Bronchial smooth muscle cell (primary cell): ENCODE measurements around the gene LCE1A. TPM values are rescaled to one million over a fixed set of nuclear protein-coding genes. Genes with fewer than 3 reads are reported as not detected.

Source experiments
- total RNA-seq: library from RNA; depleted of rRNA; stranded (reverse); fragments of >200 nt; gene quantifications from 2 replicates; pipeline ENCODE4 v1.2.1, GENCODE V29; 2014

The LCE1A gene
- total RNA-seq, result not detected in 2 replicates

GRCh38 chr1:152827173-152827572 is at the start of gene LCE1A:
LCE1A (plus strand) TSS chr1:152827473; CDS start chr1:152827473, 0 bp downstream.

DNA sequence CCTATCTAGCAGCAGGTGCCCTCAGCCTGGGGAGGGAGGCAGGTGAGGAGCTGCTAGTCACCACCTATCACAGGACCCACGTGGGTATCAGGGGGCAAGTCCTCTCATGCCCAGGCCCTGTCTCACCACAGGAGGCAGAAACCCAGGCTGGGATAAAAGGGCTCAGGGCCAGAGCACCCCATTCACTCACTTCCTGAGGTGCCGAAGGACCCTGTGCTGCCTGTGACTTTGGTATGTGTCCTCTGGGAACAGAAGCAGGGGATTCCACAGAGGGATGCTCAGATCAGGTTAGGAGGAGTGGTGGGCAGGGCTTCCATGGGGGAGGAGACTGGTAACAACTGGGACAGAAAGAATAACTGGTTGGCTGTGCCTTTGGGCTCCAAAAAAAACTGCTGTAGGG is 41.2 kb upstream of the LCE1A start, which contains the start of gene LCE1E:
LCE1E (plus strand) TSS at position 181 of the 400 bp plus-strand sequence. CDS start 1,043 bp downstream, outside the sequence.

GRCh38 chr1:152796421-152796820 is 30.9 kb upstream of the LCE1A start, which contains the start of gene LCE1D:
LCE1D (plus strand) TSS chr1:152796721; CDS start chr1:152797795, 1,074 bp downstream.

GRCh38 chr1:152806576-152806975 is 20.7 kb upstream of the LCE1A start, which contains the start of gene LCE1C:
LCE1C (minus strand) TSS chr1:152806651; CDS start chr1:152805478, 1,173 bp downstream.

GRCh38 chr1:152811671-152812070 is 15.6 kb upstream of the LCE1A start, which contains the start of gene LCE1B:
LCE1B (plus strand) TSS chr1:152811971; CDS start chr1:152812447, 476 bp downstream.

GRCh38 chr1:152842556-152842955 is 15.3 kb downstream of the LCE1A start, which contains the start of gene LCE6A:
LCE6A (plus strand) TSS chr1:152842856; CDS start chr1:152843521, 665 bp downstream.

DNA sequence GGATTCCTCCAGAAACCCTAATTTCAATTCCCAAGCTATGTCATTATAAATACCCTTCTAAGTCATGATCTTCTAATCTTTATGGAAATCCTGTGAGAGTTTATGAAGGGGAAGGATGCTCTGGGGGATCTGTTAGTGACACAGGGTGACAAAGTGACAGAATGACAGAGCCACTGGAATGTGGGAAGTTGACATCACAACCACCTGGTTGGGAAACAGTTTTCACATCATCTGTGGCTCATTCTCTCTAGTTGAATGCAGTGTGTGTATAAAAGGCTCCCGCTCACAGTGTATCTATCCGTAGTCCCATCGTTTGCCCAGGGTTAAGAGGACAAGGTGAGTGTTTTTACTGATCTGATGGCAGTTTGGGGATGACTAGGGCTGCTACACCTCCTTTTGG is 32.4 kb downstream of the LCE1A start, which contains the start of gene LCE7A:
LCE7A (plus strand) TSS at position 301 of the 400 bp plus-strand sequence. CDS start 702 bp downstream, outside the sequence.

Other genes with a start within 250 kb of the LCE1A start
- gene LCE3D, start 247.0 kb upstream of the LCE1A start, total RNA-seq, result not detected in 2 replicates
- gene LCE3C, start 227.2 kb upstream of the LCE1A start, total RNA-seq, result not detected in 2 replicates
- gene LCE3B, start 213.7 kb upstream of the LCE1A start, total RNA-seq, result not detected in 2 replicates
- gene LCE3A, start 204.4 kb upstream of the LCE1A start, total RNA-seq, result not detected in 2 replicates
- not detected in 2 replicates for gene LCE2D, start 164.1 kb upstream of the LCE1A start, total RNA-seq
- gene LCE2C, start 152.2 kb upstream of the LCE1A start, total RNA-seq, result not detected in 2 replicates
- gene LCE2B, start 141.3 kb upstream of the LCE1A start, total RNA-seq, result not detected in 2 replicates
- gene LCE2A, start 129.1 kb upstream of the LCE1A start, total RNA-seq, result not detected in 2 replicates
- gene LCE4A, start 119.3 kb upstream of the LCE1A start, total RNA-seq, result not detected in 2 replicates
- not detected in 2 replicates for gene KPRP, start 69.4 kb upstream of the LCE1A start, total RNA-seq
- gene LCE1F, start 52.3 kb upstream of the LCE1A start, total RNA-seq, result not detected in 2 replicates
- not detected in 2 replicates for gene LCE1E, start 41.2 kb upstream of the LCE1A start, total RNA-seq
- not detected in 2 replicates for gene LCE1D, start 30.8 kb upstream of the LCE1A start, total RNA-seq
- gene LCE1C, start 20.8 kb upstream of the LCE1A start, total RNA-seq, result not detected in 2 replicates
- gene LCE1B, start 15.5 kb upstream of the LCE1A start, total RNA-seq, result not detected in 2 replicates
- not detected in 2 replicates for gene LCE6A, start 15.4 kb downstream of the LCE1A start, total RNA-seq
- not detected in 2 replicates for gene LCE7A, start 32.5 kb downstream of the LCE1A start, total RNA-seq
- not detected in 2 replicates for gene SMCP, start 50.8 kb downstream of the LCE1A start, total RNA-seq
- gene IVL, start 81.1 kb downstream of the LCE1A start, total RNA-seq, result not detected in 2 replicates
- not detected in 2 replicates for gene SPRR5, start 119.7 kb downstream of the LCE1A start, total RNA-seq
- gene SPRR4, start 143.2 kb downstream of the LCE1A start, total RNA-seq, result not detected in 2 replicates
- gene SPRR1A, start 156.6 kb downstream of the LCE1A start, total RNA-seq, result not detected in 2 replicates
- 0.43 TPM in 1 of 2 replicates, not detected in the other for gene SPRR3, start 174.3 kb downstream of the LCE1A start, total RNA-seq
- gene SPRR1B, start 203.7 kb downstream of the LCE1A start, total RNA-seq, result 0.17 TPM in 1 of 2 replicates, not detected in the other
- gene SPRR2D, start 213.6 kb downstream of the LCE1A start, total RNA-seq, result not detected in 2 replicates
- gene SPRR2A, start 230.0 kb downstream of the LCE1A start, total RNA-seq, result not detected in 2 replicates
- not detected in 2 replicates for gene SPRR2B, start 244.1 kb downstream of the LCE1A start, total RNA-seq